ENCODE data around the gene RASGRF1.

Gene RASGRF1

GRCh38 chr15:78985859-78986475 is 104.6 kb downstream of the RASGRF1 start:
- no peak for DNase-seq (ENCODE audit: low read depth)

- DNase-seq (ENCODE audit: low read depth): no peak
These were observed 106.5 kb downstream of the RASGRF1 start for GRCh38 chr15:78984041-78984440.

- no peak for DNase-seq (ENCODE audit: low read depth)
These were observed 107.2 kb downstream of the RASGRF1 start for GRCh38 chr15:78983146-78983918.

- no peak for DNase-seq (ENCODE audit: low read depth)
These were observed 107.8 kb downstream of the RASGRF1 start for GRCh38 chr15:78982736-78983135.

- DNase-seq (ENCODE audit: low read depth): no peak
These were observed 108.9 kb downstream of the RASGRF1 start for GRCh38 chr15:78981532-78982313.

- DNase-seq (ENCODE audit: low read depth): peak; percentile 60
These were observed 110.9 kb downstream of the RASGRF1 start for GRCh38 chr15:78979456-78980320.

- no peak for DNase-seq (ENCODE audit: low read depth)
These were observed 111.9 kb downstream of the RASGRF1 start for GRCh38 chr15:78978601-78979179.

- no peak for DNase-seq (ENCODE audit: low read depth)
These were observed 112.8 kb downstream of the RASGRF1 start for GRCh38 chr15:78977591-78978347.

- no peak for DNase-seq (ENCODE audit: low read depth)
These were observed 113.4 kb downstream of the RASGRF1 start for GRCh38 chr15:78977091-78977571.

GRCh38 chr15:78976691-78977090 is 113.9 kb downstream of the RASGRF1 start:
- DNase-seq (ENCODE audit: low read depth): no peak

GRCh38 chr15:78974272-78974918 is 116.2 kb downstream of the RASGRF1 start:
- no peak for DNase-seq (ENCODE audit: low read depth)

GRCh38 chr15:78969687-78970349 is 120.8 kb downstream of the RASGRF1 start:
- no peak for DNase-seq (ENCODE audit: low read depth)

- DNase-seq (ENCODE audit: low read depth): no peak
These were observed 121.9 kb downstream of the RASGRF1 start for GRCh38 chr15:78968539-78969271.

- DNase-seq (ENCODE audit: low read depth): no peak
These were observed 122.5 kb downstream of the RASGRF1 start for GRCh38 chr15:78968114-78968513.

GRCh38 chr15:78960308-78960707 is 130.3 kb downstream of the RASGRF1 start:
- no peak for DNase-seq (ENCODE audit: low read depth)

GRCh38 chr15:78959360-78959759 is 131.2 kb downstream of the RASGRF1 start:
- DNase-seq (ENCODE audit: low read depth): no peak

- DNase-seq (ENCODE audit: low read depth): no peak
These were observed 133.0 kb downstream of the RASGRF1 start for GRCh38 chr15:78957416-78958093.

GRCh38 chr15:78956937-78957336 is 133.6 kb downstream of the RASGRF1 start:
- DNase-seq (ENCODE audit: low read depth): no peak
